Caco-2 (cell line): ENCODE results near the gene SF3B5. TPM values are rescaled to one million over a fixed set of nuclear protein-coding genes. Genes with fewer than 3 reads are reported as not detected.

Experiments used
- BruUV-seq: library from RNA; stranded (reverse); fragments of 400-500 nt; replicated peaks from 2 replicates; lab custom pipeline; 2021; lab: Mats Ljungman, UMichigan
- CTCF ChIA-PET: fragments of 300-600 bp; sonication (Branson Sonifier 250); formaldehyde crosslinking; loops from one replicate; lab custom pipeline; 2022; ENCODE audit warnings: antibody characterized with exemption; lab: Charles Lee
- POLR2A ChIA-PET: fragments of 300-600 bp; sonication (Branson Sonifier 250); formaldehyde crosslinking; loops from one replicate; lab custom pipeline; 2022; ENCODE audit warnings: antibody characterized with exemption; lab: Charles Lee
- DNase-seq, 2 experiments: peaks; one replicate each; pipeline versions ENCODE4 v3.0.0 to v3.0.0-alpha.2; 2020 to 2022
- H3K27me3 ChIP-seq: replicated peaks from 2 replicates; pipeline ENCODE4 v1.6.0; 2011; ENCODE audit warnings: low read length; ENCODE audit not compliant: control insufficient read depth, insufficient read depth
- H3K36me3 ChIP-seq: 2 replicates; pipeline ENCODE4 v1.5.1; 2011; ENCODE audit warnings: low read length; ENCODE audit not compliant: control insufficient read depth, insufficient read depth
- H3K4me1 ChIP-seq: fragments of 250-450 bp; sonication (Bioruptor Pico); 2 replicates; pipeline ENCODE4 v1.5.1; 2020; ENCODE audit warnings: mild to moderate bottlenecking
- H3K4me3 ChIP-seq: 2 replicates; pipeline ENCODE4 v1.5.1; 2011; ENCODE audit warnings: low read depth, mild to moderate bottlenecking, control low read depth, low read length
- H3K9me3 ChIP-seq: fragments of 250-450 bp; sonication (Bioruptor Pico); 2 replicates; pipeline ENCODE4 v1.5.1; 2020; ENCODE audit warnings: mild to moderate bottlenecking, moderate library complexity
- H3K27ac Mint-ChIP-seq: one replicate; pipeline ENCODE4 v1.8.0; 2022; ENCODE audit warnings: mixed read lengths; ENCODE audit not compliant: unreplicated experiment
- H3K27me3 Mint-ChIP-seq: one replicate; pipeline ENCODE4 v1.8.0; 2022; ENCODE audit warnings: mixed read lengths; ENCODE audit not compliant: insufficient read depth, unreplicated experiment
- H3K36me3 Mint-ChIP-seq: one replicate; pipeline ENCODE4 v1.8.0; 2022; ENCODE audit warnings: mild to moderate bottlenecking, mixed read lengths; ENCODE audit not compliant: insufficient read depth, unreplicated experiment
- H3K4me1 Mint-ChIP-seq: one replicate; pipeline ENCODE4 v1.8.0; 2022; ENCODE audit warnings: low read depth, mixed read lengths; ENCODE audit not compliant: unreplicated experiment
- H3K4me3 Mint-ChIP-seq: one replicate; pipeline ENCODE4 v1.8.0; 2022; ENCODE audit warnings: mild to moderate bottlenecking, moderate library complexity, mixed read lengths; ENCODE audit not compliant: unreplicated experiment
- H3K9me3 Mint-ChIP-seq: one replicate; pipeline ENCODE4 v1.8.0; 2022; ENCODE audit warnings: mixed read lengths; ENCODE audit not compliant: unreplicated experiment
- intact Hi-C: fragments of 100-400 bp; cut with micrococcal nuclease; formaldehyde crosslinking; loops from one replicate; pipeline ENCODE4 v1.10.0; 2022; ENCODE audit not compliant: unreplicated experiment
- total RNA-seq: library from RNA; stranded (reverse); gene quantifications from 2 replicates; pipeline ENCODE4 v1.2.3, GENCODE V29; 2022
- TF ChIP-seq, protein P1 (sequence below), 2 experiments: fragments of 200-600 bp in 1 of 2; IDR thresholded peaks; 1 replicate in 1 of 2; 2 replicates in 1 of 2; pipeline versions ENCODE4 v1.5.1 to v1.8.0; 2011 to 2022; ENCODE audit warnings: antibody characterized with exemption in 1 of 2, control low read depth in 1 of 2, inconsistent platforms in 1 of 2, low read depth in 1 of 2, low read length in 1 of 2, mild to moderate bottlenecking in 1 of 2, moderate library complexity in 1 of 2; ENCODE audit not compliant: insufficient read depth in 1 of 2, severe bottlenecking in 1 of 2, unreplicated experiment in 1 of 2

The SF3B5 gene
- total RNA-seq, 1 experiment from 2014 or later = 84.6 TPM

DNA sequence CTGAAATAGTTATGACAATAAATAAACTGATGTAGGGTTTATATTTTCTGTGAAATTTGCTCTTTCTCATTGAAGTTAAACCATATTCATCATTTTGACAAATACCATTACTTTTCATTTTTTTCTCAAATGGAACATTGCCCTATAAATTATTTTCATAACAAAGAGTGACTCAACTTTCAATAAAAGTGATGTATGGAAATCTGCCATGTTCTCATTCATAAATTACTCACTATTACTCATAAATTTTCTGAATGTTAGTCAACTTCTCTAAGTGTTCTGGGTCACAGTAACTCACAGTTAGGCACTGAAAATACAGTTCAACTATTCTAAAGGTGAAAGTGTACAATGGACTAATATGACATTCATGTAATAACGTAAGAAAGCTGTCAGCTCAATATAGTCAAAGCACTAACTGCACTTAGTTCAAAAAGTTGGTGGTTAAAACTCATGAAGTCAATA, 35.9 kb upstream of the SF3B5 start:
- H3K4me1 Mint-ChIP-seq = no peaks in the 10 kb centered on the region
- TF ChIP-seq, protein P1, sequence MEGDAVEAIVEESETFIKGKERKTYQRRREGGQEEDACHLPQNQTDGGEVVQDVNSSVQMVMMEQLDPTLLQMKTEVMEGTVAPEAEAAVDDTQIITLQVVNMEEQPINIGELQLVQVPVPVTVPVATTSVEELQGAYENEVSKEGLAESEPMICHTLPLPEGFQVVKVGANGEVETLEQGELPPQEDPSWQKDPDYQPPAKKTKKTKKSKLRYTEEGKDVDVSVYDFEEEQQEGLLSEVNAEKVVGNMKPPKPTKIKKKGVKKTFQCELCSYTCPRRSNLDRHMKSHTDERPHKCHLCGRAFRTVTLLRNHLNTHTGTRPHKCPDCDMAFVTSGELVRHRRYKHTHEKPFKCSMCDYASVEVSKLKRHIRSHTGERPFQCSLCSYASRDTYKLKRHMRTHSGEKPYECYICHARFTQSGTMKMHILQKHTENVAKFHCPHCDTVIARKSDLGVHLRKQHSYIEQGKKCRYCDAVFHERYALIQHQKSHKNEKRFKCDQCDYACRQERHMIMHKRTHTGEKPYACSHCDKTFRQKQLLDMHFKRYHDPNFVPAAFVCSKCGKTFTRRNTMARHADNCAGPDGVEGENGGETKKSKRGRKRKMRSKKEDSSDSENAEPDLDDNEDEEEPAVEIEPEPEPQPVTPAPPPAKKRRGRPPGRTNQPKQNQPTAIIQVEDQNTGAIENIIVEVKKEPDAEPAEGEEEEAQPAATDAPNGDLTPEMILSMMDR (IDR thresholded peaks at IDR 0.05; ENCODE audit: insufficient read depth in 1 of 2, low read depth in 1 of 2, low read length in 1 of 2, severe bottlenecking in 1 of 2, unreplicated experiment in 1 of 2) = no peak
- H3K36me3 ChIP-seq = no peaks in the 10 kb centered on the region
- intact Hi-C loops = no loop called here
- H3K36me3 Mint-ChIP-seq = no peaks in the 10 kb centered on the region
- no peak overlapping the region for H3K4me3 Mint-ChIP-seq
- CTCF ChIA-PET = no interaction called here
- H3K27ac Mint-ChIP-seq = no peak overlapping the region
- no peak for DNase-seq
- no peaks in the 10 kb centered on the region for H3K27me3 Mint-ChIP-seq
- no peaks in the 10 kb centered on the region for H3K27me3 ChIP-seq
- no peaks in the 10 kb centered on the region for H3K4me1 ChIP-seq
- POLR2A ChIA-PET = no interaction called here
- no peak overlapping the region for H3K4me3 ChIP-seq
- H3K9me3 Mint-ChIP-seq = no peaks in the 10 kb centered on the region
- no TSS peak for BruUV-seq
- no peaks in the 10 kb centered on the region for H3K9me3 ChIP-seq

DNA sequence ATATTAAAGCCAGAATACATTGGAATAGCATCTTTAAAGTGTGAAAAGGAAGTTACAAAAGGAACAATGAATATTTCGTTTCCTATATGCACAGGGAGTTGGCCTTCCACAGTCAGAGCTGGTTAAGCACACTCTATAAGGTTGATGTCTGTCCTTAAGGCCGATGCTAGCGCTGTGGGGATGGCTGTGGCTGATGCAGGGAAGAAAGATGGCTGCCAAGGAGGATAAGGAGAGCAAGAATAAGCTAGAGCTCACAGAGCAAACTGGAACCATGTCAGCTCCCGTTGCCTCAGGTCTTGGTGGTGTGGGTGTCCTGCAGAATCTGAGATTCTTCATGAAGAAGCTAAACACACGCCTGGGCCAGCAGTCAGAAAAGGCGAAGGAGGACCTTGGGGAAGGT, 34.1 kb upstream of the SF3B5 start:
- TF ChIP-seq, protein P1 (IDR thresholded peaks at IDR 0.05; ENCODE audit: insufficient read depth in 1 of 2, low read depth in 1 of 2, low read length in 1 of 2, severe bottlenecking in 1 of 2, unreplicated experiment in 1 of 2) = no peak
- Mint-ChIP-seq H3K4me3 (no peak overlapping the region), H3K4me1 (no peaks in the 10 kb centered on the region), H3K9me3 (no peaks in the 10 kb centered on the region), H3K27me3 (no peaks in the 10 kb centered on the region), H3K27ac (no peak overlapping the region), H3K36me3 (no peaks in the 10 kb centered on the region)
- intact Hi-C loops = no loop called here
- Histone ChIP-seq H3K36me3 (no peaks in the 10 kb centered on the region), H3K27me3 (no peaks in the 10 kb centered on the region), H3K4me3 (no peak overlapping the region), H3K9me3 (no peaks in the 10 kb centered on the region), H3K4me1 (no peaks in the 10 kb centered on the region)
- ChIA-PET POLR2A (interaction anchor here (0.7 kb wide), 1 partner anchor 48 kb away, joined by 3 read pairs; no protein-coding TSS in a partner anchor), CTCF (no interaction called here)
- no TSS peak for BruUV-seq
- no peak for DNase-seq

- no peaks in the 10 kb centered on the region for H3K36me3 ChIP-seq
- no peak overlapping the region for H3K4me3 ChIP-seq
- Mint-ChIP-seq H3K9me3 (no peaks in the 10 kb centered on the region), H3K4me1 (no peaks in the 10 kb centered on the region), H3K27ac (no peak overlapping the region), H3K27me3 (no peaks in the 10 kb centered on the region), H3K4me3 (no peak overlapping the region), H3K36me3 (no peaks in the 10 kb centered on the region)
- H3K9me3 ChIP-seq = no peaks in the 10 kb centered on the region
- POLR2A ChIA-PET = no interaction called here
- H3K4me1 ChIP-seq = no peaks in the 10 kb centered on the region
- CTCF ChIA-PET = interaction anchor here (0.6 kb wide), 1 partner anchor 684 kb away, joined by 3 read pairs; no protein-coding TSS in a partner anchor
- intact Hi-C loops = no loop called here
- no peak for DNase-seq
- TF ChIP-seq, protein P1 (IDR thresholded peaks at IDR 0.05; ENCODE audit: insufficient read depth in 1 of 2, low read depth in 1 of 2, low read length in 1 of 2, severe bottlenecking in 1 of 2, unreplicated experiment in 1 of 2) = no peak
- no peaks in the 10 kb centered on the region for H3K27me3 ChIP-seq
- BruUV-seq = no TSS peak
These were observed 31.7 kb upstream of the SF3B5 start for GRCh38 chr6:144127097-144127496.
